Putamen (tissue), 1 donor: ENCODE results near the gene SERPINB12.

Experiments used
- DNase-seq: peaks from one replicate; pipeline ENCODE4 v3.0.0-alpha.2; 2016; ENCODE audit warnings: low spot score

Gene SERPINB12

GRCh38 chr18:63603772-63604171 is 61.6 kb downstream of the SERPINB12 start:
- no peak for DNase-seq

DNA sequence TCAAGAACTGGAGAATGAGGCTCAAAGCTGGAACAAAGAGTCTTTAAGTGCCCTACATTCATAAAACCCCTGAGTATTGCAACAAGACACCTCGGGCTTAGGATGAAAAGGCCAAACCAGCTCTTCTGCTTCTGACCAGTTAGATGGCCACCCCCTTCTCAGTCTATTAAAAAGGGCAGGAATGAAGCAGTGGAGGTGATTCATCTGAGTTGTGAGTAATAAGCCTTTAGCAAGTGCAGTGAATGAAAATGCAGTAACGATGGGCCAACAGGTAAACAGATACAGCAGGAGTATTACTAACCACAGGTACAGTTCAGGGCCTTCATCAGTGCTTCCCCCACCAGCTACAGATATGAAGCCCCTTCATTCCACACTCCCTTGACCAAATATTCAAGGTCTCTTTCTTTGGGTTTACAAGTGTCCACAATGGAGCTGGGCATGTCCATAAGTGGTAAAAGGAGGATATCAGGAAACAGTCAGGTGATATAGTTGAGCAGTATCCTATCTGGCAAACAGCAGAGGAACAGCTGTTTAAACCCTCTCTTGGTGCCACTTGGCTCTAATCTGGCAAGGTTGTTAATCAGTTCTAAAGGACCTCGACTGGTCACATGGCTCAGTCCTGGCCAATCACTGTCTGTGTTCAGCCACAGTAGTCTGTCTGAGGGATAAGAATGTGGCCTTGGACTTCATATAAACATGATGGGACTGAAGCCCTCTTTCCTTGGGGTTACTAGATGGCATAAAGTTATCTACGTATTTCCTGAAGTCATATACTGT is 62.8 kb downstream of the SERPINB12 start:
- DNase-seq: no peak

- DNase-seq: no peak
Observed at GRCh38 chr18:63606526-63606925, 64.4 kb downstream of the SERPINB12 start.

DNA sequence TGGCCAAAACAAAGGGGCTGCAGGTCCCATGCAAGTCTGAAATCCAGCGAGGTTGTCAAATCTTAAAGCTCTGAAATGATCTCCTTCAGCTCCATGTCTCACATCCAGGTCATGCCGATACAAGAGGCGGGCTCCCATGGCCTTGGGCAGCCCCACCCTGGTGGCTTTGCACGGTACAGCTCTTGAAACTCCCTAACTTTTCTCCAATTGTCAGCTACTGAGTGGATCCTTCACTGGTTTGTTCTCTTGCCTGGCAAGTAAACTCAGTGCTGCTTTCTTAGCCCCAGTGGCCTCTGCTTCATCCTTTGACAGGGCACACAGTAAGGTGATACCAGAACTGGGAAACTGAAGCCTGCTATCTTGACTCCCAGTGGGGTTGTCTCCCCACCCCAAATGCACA is 71.3 kb downstream of the SERPINB12 start:
- DNase-seq: no peak

- DNase-seq: no peak
Observed at GRCh38 chr18:63617049-63617914, 75.1 kb downstream of the SERPINB12 start.

- DNase-seq: no peak
Observed at GRCh38 chr18:63617915-63618234, 75.7 kb downstream of the SERPINB12 start.
